ENCODE results near the gene DYSF.

DYSF gene

DNA sequence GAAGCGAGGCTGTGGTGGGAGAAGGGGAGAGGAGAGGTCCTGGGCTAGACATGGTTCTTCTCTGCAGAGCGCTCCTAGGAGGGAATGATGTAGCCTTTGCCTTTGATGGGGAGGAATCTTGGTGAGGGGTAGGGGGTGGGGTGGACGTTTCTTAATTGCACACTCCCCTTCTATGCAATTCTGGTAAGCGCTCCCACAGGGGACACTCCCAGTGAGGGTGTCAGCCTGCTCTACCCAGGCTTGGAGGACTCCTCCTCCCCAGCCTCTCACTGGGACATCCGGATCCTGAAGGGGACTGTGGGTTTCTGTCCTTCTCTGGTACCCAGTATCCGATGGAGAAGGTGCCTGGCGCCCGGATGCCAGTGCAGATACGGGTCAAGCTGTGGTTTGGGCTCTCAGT lies 114.3 kb downstream of the DYSF start:
- DNase-seq: no peak

GRCh38 chr2:71568103-71568502 lies 114.7 kb downstream of the DYSF start:
- DNase-seq: no peak

DNA sequence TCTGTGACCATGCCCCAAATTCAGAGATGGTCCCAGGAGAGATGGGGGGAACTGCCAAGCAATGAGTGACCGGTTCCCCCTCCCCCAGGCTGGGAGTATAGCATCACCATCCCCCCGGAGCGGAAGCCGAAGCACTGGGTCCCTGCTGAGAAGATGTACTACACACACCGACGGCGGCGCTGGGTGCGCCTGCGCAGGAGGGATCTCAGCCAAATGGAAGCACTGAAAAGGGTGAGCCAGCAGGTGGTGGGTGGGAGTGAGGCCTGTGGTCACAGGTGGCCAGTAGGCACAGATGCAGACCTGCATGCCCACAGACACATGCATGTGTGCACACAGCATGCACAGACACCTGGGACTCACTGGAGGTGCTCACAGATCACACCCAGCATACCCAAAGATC lies 117.2 kb downstream of the DYSF start:
- no peak for DNase-seq

DNA sequence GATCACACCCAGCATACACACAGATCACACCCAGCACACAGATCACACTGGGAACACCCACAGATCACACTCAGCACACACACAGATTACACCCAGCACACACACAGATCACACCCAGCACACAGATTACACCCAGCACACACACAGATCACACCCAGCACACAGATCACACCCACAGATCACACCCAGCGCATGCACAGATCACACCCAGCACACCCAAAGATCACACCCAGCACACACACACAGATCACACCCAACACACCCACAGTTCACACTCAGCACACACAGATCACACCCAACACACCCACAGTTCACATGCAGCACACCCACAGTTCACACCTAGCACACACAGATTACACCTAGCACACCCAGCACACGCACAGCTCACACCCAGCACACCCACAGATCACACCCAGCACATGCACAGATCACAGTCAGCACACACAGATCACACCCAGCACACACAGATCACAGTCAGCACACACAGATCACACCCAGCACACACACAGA lies 117.6 kb downstream of the DYSF start:
- DNase-seq: no peak

DNA sequence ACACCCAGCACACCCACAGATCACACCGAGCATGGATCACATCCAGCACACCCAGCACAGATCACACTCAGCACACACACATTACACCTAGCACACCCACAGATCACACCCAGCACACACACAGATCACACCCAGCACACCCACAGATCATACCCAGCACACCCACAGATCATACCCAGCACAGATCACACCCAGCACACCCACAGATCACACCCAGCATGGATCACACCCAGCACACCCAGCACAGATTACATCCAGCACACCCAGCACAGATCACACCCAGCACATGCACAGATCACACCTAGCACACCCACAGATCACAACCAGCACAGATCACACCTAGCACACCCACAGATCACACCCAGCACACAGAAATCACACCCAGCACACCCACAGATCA lies 118.6 kb downstream of the DYSF start:
- DNase-seq: no peak

DNA sequence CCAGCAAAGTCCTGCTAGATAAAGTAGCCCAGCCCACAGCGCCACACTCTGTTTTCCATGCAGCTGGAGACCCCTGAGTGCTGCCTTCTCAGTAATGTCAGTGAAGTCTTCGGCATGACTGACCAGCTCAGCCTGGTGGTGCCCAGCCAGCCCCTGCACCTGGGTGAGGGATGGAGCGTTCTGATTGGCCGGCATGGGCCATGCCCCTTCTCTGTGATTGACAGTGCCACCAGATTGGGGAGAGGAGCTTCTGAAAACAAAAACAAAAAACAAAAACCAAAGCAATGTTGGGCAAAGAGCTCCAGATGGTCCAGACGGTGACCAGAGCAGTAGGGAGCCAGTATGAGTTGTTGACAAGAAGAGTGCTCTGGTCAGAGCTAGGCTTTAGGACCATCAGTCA lies 122.6 kb downstream of the DYSF start:
- DNase-seq: peak in 50 of 56 donors; percentile 6 to 89 (median 56)

GRCh38 chr2:71576541-71576940 lies 123.2 kb downstream of the DYSF start:
- DNase-seq: peak in 50 of 56 donors; percentile 9 to 84 (median 62)

- no peak for DNase-seq
Observed at GRCh38 chr2:71577209-71577608, 123.8 kb downstream of the DYSF start.

DNA sequence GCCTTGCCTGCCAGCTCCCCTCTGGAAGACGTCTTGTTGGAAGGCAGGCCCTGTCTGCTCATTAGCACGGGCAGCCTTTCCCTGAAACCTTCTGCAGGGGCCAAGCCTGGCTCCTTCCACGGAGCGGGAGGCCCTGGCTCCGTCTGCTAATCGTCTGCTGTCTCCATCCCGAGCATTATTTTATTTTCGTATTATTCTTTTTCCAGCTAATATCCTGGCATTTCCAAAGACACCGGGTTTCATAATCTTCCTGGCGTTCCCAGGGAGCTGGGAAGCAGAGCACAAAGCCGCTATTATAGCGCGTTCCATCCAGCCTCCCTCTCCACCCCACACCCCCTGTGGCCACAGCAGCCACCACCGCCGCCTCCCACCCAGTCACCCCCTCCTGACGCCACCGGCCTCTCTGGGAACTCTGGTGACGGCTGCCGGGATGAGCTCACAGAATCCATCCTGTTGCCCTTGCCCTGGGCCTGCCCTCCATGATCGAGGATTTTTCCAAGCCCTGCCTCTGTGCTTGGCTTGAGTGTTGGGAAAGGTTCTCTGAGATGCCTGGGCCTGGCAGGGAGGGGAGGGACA lies 125.5 kb downstream of the DYSF start:
- DNase-seq: peak in 55 of 56 donors; percentile 17 to 95 (median 79)

GRCh38 chr2:71581026-71581425 lies 127.7 kb downstream of the DYSF start:
- no peak for DNase-seq

GRCh38 chr2:71583876-71584275 lies 130.5 kb downstream of the DYSF start:
- no peak for DNase-seq

GRCh38 chr2:71586471-71586870 lies 133.1 kb downstream of the DYSF start:
- DNase-seq: no peak

GRCh38 chr2:71587509-71588073 lies 134.2 kb downstream of the DYSF start:
- no peak for DNase-seq

DNA sequence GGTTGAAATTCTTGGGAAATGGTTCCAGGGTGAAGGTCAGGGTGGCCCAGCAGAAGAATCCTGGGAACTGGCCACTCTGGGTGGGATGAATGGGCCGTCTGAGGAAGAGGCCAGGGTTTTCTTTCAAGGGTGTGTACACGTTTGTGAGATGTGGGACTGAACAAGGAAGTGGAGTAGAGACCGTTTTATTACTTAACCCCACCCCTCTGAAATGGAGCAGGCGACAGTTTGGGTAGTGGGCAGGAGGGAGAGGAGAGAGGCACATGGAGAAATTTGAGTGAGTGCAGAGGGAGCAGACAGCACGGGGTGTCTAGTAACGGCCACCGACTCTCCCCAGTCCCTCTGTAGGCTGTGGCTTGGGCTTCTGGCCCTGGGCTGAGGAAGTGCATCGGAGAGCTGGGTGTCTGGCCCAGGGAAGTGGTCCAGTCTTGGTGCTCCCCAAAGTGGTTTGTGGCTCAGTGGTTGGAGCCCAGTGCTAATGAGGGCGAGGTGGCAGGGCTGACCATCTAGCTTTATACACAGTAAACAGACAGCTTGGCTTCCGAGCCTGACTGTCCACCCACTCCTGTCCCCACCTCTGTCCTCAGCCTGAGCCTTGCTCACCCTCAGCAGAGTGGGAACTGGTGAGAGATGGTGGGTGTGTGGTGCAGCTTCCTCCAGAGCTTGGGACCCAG lies 135.3 kb downstream of the DYSF start:
- DNase-seq: no peak

DNA sequence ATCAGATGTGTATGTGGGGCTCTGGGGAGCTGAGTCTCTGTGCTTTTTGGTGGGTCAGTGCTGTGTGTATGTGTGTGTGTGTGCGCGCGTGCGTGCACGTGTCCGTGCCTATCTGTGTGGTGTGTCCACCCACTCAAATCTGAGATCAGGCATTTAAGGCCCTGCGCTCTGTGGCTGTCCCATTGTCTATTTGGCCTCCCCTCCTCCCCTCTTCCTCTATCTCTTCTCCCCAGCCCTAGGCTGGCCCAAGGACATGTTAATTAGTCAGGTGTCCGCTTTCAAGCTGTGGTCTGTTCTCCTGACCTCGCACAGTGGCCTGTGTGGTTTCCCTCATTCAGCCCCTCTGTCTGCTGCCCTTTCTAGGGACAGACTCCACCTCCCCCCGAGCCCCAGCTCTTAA lies 136.4 kb downstream of the DYSF start:
- no peak for DNase-seq

GRCh38 chr2:71591044-71591443 lies 137.7 kb downstream of the DYSF start:
- no peak for DNase-seq

DNA sequence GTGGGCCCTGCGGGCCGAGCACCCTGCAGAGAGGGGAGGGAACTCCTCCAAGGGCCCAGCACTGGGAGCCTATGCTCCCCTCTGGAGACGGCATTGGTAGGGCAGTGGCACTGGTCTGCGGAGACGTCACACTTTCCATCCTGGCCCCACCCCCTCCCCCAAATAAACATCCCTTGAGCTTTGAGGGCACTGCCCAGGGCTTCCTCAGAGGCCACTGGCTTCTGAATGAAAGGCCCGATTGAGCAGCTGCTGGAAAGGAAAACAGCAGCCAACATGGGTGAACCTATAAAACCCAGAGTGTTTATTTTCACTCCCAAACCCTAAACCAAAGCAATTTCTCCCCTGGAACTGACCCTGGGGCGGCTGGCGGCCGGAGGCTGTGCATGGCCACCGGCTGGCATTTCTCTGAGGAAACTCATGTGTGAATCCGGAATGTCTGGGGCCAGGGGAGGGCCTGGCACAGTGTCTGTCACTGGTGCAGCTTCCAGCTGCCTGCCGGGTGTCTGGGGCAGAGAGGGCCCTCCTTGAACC lies 138.9 kb downstream of the DYSF start:
- DNase-seq: peak in 48 of 56 donors; percentile 5 to 82 (median 57)

DNA sequence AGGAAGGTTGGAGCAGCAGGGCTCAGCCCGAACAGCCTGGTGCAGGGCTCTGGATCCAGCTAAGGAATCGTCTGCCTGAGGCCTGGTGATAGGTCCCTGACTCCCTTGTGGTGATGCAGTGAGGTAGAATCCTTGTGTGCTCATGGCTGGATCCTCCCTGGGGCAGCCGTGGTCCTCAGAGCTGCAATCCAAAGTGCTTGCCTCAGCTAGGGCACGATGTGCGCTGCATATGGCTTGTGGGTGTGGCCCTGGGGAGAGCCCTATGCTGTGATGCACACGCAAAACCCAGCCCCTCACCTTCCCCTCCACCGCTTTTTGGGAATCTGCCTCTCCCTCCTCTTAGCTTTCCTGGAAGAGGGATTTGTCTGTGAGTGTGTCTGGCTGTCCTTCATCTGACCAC lies 142.2 kb downstream of the DYSF start:
- peak in 14 of 56 donors; percentile 30 to 67 (median 46) for DNase-seq

DNA sequence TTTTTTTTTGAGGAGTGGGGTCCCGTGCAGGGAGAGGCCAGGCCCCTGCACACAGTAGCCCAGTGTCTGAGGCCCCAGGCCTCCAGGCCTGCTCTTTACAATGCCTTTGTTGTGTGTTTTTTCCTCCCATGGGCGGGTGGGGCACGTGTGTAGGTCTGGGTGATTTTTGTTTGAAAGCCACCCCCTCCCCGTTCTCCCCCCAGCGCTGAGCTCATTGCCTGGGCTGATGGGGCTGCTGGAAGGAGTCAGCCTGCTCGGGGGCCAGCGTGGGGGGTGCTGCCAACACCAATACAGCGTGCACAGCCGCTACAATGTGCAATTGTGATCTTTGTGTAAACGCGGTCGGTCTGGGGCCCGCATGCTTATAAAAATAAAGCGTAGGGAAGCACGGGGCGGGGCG lies 142.7 kb downstream of the DYSF start:
- DNase-seq: peak in 55 of 56 donors; percentile 18 to 96 (median 86)

DNA sequence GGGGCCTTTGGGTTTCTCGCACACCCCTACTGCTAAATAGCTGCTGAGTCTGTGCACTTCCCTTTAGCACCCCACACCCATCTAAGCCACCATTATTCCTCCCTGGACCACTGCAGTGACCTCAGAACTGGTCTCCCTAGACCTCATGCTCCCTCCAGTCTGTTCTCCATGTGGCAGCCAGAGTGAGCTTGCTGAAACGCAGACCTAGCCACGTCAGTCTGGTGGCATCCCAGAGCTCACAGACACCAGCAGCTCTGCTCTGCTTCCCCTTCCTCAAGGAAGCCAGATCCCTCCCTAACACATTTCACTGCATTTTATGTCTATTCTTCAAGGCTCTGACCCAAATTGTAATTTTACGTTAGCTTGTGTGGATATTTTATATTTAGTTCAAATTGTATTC lies 144.4 kb downstream of the DYSF start:
- DNase-seq: no peak

DNA sequence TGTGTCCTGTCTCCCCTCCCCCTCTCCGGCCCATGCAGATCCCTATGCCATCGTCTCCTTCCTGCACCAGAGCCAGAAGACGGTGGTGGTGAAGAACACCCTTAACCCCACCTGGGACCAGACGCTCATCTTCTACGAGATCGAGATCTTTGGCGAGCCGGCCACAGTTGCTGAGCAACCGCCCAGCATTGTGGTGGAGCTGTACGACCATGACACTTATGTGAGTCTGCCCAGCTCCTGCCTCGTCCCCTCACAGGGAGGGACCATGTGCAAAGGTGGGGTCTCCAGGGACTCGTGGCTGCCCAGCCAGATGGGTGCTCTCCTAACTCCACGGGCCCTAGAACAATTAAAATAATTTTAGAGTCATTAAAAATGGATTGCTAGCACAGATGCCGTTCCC lies 145.2 kb downstream of the DYSF start:
- DNase-seq: no peak

DNA sequence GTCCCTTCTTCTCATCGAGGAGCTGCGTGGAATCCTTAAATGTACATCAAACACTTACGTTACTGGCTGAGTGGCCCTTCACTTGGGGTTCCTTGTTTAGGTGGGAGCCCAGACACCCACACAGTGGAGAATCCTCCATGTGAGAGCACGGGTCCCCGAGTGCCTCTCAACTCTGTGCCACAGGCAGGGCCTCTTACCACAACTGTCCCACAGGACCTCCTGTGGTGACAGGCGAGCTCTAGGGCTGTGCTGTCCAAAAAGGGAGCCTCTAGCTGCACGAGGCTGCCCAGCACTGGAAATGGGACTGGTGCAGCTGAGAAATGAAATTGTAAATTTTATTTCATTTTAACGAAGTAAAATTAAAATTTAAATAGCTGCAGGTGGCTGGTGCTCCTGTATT lies 145.7 kb downstream of the DYSF start:
- DNase-seq: no peak

Data from amygdala (tissue), 56 donors.